Measurements from ENCODE around the gene UBE3B. TPM values are rescaled to one million over a fixed set of nuclear protein-coding genes. Genes with fewer than 3 reads are reported as not detected.

Gene UBE3B
- total RNA-seq, 1 donor from 2014 or later = 21.4 TPM

DNA sequence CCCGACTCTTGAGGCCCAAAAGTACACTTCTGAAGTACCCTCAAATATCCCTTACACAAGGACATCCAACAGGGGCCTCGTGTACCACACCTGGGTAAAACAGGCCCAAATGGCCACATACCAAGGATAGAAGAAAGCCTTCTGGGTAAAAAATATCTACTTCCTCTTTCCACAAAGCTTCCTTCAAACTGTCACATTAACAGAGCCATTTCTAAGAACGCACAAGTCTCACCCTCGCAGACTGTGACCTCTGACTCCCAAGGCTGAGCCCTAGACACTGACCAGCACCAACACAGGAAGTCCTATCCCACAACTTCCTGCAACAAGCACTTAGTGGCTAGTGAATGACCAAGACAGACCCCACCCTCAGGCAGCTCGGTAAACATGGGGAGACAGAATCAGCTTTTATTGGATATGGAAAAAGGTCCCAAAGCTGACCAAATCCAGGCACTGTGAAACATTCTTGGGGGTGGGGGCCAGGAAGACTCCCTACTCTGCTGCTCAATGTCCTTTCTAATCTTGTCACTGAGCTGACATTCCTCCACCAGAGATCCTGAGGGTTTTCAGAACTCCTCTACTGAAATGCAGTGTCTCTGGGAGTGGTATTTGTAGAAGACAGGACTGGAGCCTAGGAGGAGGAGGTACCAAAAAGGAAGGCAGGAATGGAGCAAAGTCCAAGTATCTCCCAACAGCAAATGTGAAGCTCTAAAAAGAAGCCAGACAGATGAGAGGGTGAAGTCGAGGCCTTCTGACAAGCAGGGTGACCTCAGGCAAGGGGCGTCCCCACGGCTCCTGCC is 16.2 kb upstream of the UBE3B start:
- Histone ChIP-seq H3K9me3 (ENCODE audit: control insufficient read depth in 3 of 3, low read length in 3 of 3) (no peaks in the 10 kb centered on the region), H3K9ac (ENCODE audit: low read depth in 1 of 3, low read length in 3 of 3) (peak overlapping the region; percentile 25 to 77 (median 40)), H3K4me1 (ENCODE audit: control insufficient read depth in 3 of 3, insufficient read depth in 3 of 3, low read length in 3 of 3) (peaks cover 65 to 70% (median 68%) of the 10 kb centered on the region in 3 donors), H3K36me3 (ENCODE audit: control insufficient read depth in 3 of 3, insufficient read depth in 3 of 3, low read length in 3 of 3) (peaks cover 21 to 34% (median 23%) of the 10 kb centered on the region in 3 donors), H3K27me3 (ENCODE audit: control insufficient read depth in 3 of 3, insufficient read depth in 3 of 3, low read length in 3 of 3) (no peaks in the 10 kb centered on the region), H3K27ac (ENCODE audit: low read depth, low read length) (peak overlapping the region; percentile 93), H3K4me3 (ENCODE audit: low read length in 3 of 3) (no peak overlapping the region)

DNA sequence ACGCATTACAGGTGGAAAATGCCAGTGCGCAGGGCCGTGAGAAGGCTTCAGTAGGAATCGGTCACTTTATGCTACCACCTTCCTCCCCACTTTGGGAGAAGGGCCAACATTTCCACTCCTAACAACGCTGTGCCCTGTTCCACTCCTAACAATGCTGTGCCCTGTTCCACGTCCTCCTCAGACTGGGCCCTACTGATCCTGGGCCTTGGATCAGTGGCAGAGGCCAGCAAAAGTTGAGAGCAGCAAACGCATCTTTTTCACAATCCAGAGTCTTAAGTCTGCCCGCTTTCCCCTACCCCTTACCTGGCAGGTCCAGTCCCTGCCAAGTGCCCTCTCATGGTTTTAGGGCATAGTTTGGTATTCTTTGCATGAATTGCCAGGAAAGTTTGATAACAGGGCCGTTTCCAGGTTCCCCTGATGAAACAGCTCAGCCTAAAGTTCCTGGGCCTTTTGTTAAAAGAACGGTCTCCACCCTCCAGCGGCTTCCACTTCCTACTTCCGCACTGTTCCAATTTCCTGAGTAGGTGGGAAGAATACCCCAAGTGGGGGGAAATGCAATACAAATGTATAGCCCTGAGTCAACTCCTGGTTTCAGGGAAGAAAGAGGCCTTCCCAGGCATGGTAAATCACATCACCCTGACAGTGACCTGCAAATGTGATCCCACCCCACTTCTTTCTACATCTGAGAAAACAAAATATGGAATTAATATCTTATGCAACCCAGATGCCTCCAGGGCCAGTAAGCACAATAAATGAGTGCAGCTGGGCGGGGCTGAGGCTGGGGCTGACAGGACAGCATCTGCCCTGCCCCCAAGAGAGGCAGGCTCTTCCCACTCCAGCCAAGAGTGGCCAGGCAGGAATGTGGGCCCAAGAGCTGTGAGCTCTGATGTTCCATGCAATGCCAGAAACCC is 15.3 kb upstream of the UBE3B start:
- Histone ChIP-seq H3K4me3 (ENCODE audit: low read length in 3 of 3) (no peak overlapping the region), H3K36me3 (ENCODE audit: control insufficient read depth in 3 of 3, insufficient read depth in 3 of 3, low read length in 3 of 3) (peaks cover 16 to 25% (median 19%) of the 10 kb centered on the region in 3 donors), H3K27ac (ENCODE audit: low read depth, low read length) (peak overlapping the region; percentile 93), H3K27me3 (ENCODE audit: control insufficient read depth in 3 of 3, insufficient read depth in 3 of 3, low read length in 3 of 3) (no peaks in the 10 kb centered on the region), H3K9ac (ENCODE audit: low read depth in 1 of 3, low read length in 3 of 3) (peak overlapping the region; percentile 48 to 77 (median 57)), H3K9me3 (ENCODE audit: control insufficient read depth in 3 of 3, low read length in 3 of 3) (no peaks in the 10 kb centered on the region), H3K4me1 (ENCODE audit: control insufficient read depth in 3 of 3, insufficient read depth in 3 of 3, low read length in 3 of 3) (peaks cover 74 to 78% (median 76%) of the 10 kb centered on the region in 3 donors)

DNA sequence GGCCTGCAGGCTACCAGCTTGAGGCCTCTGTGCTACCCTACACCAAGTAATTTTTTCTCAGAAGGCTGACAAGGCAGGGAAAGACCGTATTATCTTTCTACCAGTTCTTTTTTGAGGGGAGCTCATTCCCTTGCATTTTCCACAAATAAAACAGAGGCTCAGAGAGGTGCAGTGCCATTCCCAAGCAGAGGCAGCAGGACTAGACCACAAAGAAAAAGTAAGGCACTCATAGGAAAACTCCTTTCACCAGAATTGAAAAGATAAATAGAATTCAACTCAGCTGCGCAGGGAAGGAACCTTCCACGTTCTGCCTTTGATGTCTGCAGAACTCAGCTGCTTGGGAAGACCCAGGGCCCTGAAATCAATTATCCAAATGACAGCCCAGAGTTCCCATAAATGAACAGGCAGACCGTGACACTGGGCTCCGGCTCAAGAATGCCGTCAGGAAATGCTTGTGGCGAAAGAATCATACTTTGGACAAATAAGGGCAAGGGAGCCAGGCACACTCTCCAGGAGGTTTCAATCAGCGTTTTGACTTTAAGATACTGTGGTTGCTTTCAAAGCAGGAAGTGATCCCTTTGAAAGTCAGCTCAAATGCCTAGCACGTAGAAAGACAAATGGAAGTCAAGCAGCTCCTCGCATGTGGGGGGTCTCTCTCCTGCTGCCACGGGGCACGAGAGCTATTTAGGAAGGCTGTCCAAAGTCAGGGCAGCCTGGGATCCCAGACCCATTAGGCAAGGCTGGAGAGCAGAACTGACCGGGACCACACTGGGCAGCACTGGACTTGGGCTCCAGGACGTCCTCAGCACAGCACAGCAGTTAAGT is 14.4 kb upstream of the UBE3B start:
- no peaks in the 10 kb centered on the region for H3K9me3 ChIP-seq (ENCODE audit: control insufficient read depth in 3 of 3, low read length in 3 of 3)
- peak overlapping the region; percentile 54 to 79 (median 77) for H3K9ac ChIP-seq (ENCODE audit: low read depth in 1 of 3, low read length in 3 of 3)
- H3K27ac ChIP-seq (ENCODE audit: low read depth, low read length) = peak overlapping the region; percentile 93
- peaks cover 82 to 86% (median 83%) of the 10 kb centered on the region in 3 donors for H3K4me1 ChIP-seq (ENCODE audit: control insufficient read depth in 3 of 3, insufficient read depth in 3 of 3, low read length in 3 of 3)
- H3K36me3 ChIP-seq (ENCODE audit: control insufficient read depth in 3 of 3, insufficient read depth in 3 of 3, low read length in 3 of 3) = peaks cover 15 to 17% (median 17%) of the 10 kb centered on the region in 3 donors
- peak overlapping the region; percentile 23 to 65 (median 49) for H3K4me3 ChIP-seq (ENCODE audit: low read length in 3 of 3)
- no peaks in the 10 kb centered on the region for H3K27me3 ChIP-seq (ENCODE audit: control insufficient read depth in 3 of 3, insufficient read depth in 3 of 3, low read length in 3 of 3)

DNA sequence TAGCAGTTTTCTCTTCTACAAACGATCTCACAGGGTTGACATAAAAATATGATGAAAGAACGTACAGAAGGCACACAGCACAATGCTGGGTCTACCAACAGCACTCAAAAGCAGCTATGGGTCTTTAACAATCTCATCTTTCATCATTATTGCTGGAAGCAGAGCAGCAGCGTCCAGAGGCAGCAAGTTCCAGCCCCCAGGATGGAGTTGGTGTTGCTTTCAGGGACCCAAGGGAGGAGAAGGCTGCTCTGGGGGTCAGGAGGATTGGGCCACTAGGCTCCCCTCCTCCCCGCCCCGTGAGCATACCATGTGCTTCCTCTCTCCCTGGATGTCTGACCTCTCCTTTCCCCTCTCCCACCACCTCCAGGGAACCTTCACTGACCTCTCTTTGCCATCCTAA is 13.7 kb upstream of the UBE3B start:
- no peaks in the 10 kb centered on the region for H3K27me3 ChIP-seq (ENCODE audit: control insufficient read depth in 3 of 3, insufficient read depth in 3 of 3, low read length in 3 of 3)
- H3K4me1 ChIP-seq (ENCODE audit: control insufficient read depth in 3 of 3, insufficient read depth in 3 of 3, low read length in 3 of 3) = peaks cover 80 to 86% (median 82%) of the 10 kb centered on the region in 3 donors
- H3K4me3 ChIP-seq (ENCODE audit: low read length in 3 of 3) = peak overlapping the region; percentile 23 to 65 (median 49)

DNA sequence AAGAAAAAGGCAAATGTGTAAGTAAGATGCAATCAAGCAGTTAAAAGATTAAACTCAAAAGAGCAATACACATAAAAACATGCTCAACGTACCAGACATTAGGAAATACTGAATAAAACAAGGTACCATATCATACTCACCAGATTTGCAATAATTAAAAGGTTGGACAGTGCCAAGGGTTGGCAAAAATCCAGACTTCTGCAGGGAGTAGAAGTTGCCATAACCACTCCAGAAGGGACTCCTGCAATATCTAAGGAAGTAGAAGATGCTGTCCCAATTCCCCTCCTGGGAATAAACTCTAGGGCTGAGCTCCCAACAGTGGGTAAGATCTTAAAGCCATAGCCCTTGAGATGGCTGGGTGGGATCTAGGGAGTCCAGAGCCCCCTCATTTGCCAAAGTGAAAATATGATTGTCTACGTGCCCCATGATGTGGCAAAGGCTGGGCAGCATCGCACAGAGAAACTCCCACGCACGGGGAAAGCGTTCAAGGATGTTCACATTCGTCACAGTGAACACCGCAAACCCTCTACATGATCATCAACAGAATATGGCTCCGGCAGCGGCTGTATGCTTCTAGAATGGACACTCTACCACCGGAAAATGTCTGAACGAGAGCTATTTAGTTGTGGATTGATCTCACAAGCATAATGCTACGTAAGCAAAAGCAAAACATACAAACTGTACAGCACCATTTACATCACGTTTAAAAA is 12.6 kb upstream of the UBE3B start:
- H3K9me3 ChIP-seq (ENCODE audit: control insufficient read depth in 3 of 3, low read length in 3 of 3) = no peaks in the 10 kb centered on the region
- no peak overlapping the region for H3K4me3 ChIP-seq (ENCODE audit: low read length in 3 of 3)
- peak overlapping the region; percentile 93 for H3K27ac ChIP-seq (ENCODE audit: low read depth, low read length)
- H3K4me1 ChIP-seq (ENCODE audit: control insufficient read depth in 3 of 3, insufficient read depth in 3 of 3, low read length in 3 of 3) = peaks cover 80 to 84% (median 81%) of the 10 kb centered on the region in 3 donors
- no peak overlapping the region for H3K9ac ChIP-seq (ENCODE audit: low read depth in 1 of 3, low read length in 3 of 3)
- H3K27me3 ChIP-seq (ENCODE audit: control insufficient read depth in 3 of 3, insufficient read depth in 3 of 3, low read length in 3 of 3) = no peaks in the 10 kb centered on the region
- peaks cover 17 to 24% (median 19%) of the 10 kb centered on the region in 3 donors for H3K36me3 ChIP-seq (ENCODE audit: control insufficient read depth in 3 of 3, insufficient read depth in 3 of 3, low read length in 3 of 3)

More for the DNA sequence above, 13.7 kb upstream of the UBE3B start:
- peak overlapping the region; percentile 93 for H3K27ac ChIP-seq (ENCODE audit: low read depth, low read length)
- no peaks in the 10 kb centered on the region for H3K9me3 ChIP-seq (ENCODE audit: control insufficient read depth in 3 of 3, low read length in 3 of 3)
- peak overlapping the region; percentile 54 to 79 (median 77) for H3K9ac ChIP-seq (ENCODE audit: low read depth in 1 of 3, low read length in 3 of 3)
- H3K36me3 ChIP-seq (ENCODE audit: control insufficient read depth in 3 of 3, insufficient read depth in 3 of 3, low read length in 3 of 3) = peaks cover 12 to 18% (median 16%) of the 10 kb centered on the region in 3 donors

DNA sequence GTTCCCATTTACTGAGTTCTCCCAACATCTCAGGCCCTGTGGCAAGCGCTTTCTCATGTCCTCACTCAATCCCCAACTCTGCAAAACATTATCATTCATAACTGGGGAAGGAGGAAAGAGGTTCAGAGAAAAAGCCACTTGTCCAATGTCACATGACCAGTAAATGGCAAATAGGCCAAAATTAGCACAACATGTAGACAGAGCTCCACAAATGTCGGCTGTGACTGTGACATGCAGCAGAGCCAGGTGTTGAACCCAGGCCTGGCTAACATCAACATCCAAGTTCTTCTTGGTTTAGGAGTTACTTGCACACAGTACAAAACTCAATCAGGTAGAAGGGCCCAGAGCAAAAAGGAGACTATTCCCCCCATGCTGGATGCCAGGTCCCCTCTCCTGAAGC is 11.1 kb upstream of the UBE3B start:
- Histone ChIP-seq H3K36me3 (ENCODE audit: control insufficient read depth in 3 of 3, insufficient read depth in 3 of 3, low read length in 3 of 3) (peaks cover 11 to 24% (median 15%) of the 10 kb centered on the region in 3 donors), H3K4me1 (ENCODE audit: control insufficient read depth in 3 of 3, insufficient read depth in 3 of 3, low read length in 3 of 3) (peaks cover 66 to 71% (median 69%) of the 10 kb centered on the region in 3 donors), H3K9me3 (ENCODE audit: control insufficient read depth in 3 of 3, low read length in 3 of 3) (no peaks in the 10 kb centered on the region), H3K27ac (ENCODE audit: low read depth, low read length) (no peak overlapping the region), H3K4me3 (ENCODE audit: low read length in 3 of 3) (peak overlapping the region in 1 of 3 donors; percentile 4), H3K27me3 (ENCODE audit: control insufficient read depth in 3 of 3, insufficient read depth in 3 of 3, low read length in 3 of 3) (no peaks in the 10 kb centered on the region), H3K9ac (ENCODE audit: low read depth in 1 of 3, low read length in 3 of 3) (peak overlapping the region in 1 of 3 donors; percentile 27)

DNA sequence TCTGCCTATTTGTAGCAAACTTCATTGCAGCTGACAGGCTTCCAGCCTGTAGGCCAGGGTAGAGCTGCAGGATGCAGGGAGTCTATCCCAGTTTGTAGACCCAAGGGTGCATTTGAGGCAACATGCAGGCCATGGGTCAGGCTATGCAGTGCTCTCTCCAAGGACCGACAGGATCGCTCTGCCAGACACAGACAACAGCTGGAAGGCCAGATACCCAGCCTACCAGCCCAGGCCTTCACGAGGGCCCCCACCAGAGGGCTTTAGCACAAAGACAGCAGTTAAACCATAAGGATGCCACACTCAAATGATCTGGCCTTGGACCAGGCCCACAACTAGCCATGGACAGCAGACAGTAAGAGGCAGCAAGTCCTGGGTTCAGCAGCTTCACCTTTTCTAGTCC is 10.6 kb upstream of the UBE3B start:
- H3K9ac ChIP-seq (ENCODE audit: low read depth in 1 of 3, low read length in 3 of 3) = peak overlapping the region in 2 of 3 donors; percentile 27 to 51
- peaks cover 61 to 66% (median 63%) of the 10 kb centered on the region in 3 donors for H3K4me1 ChIP-seq (ENCODE audit: control insufficient read depth in 3 of 3, insufficient read depth in 3 of 3, low read length in 3 of 3)
- peaks cover 11 to 24% (median 15%) of the 10 kb centered on the region in 3 donors for H3K36me3 ChIP-seq (ENCODE audit: control insufficient read depth in 3 of 3, insufficient read depth in 3 of 3, low read length in 3 of 3)
- H3K27ac ChIP-seq (ENCODE audit: low read depth, low read length) = peak overlapping the region; percentile 6
- H3K9me3 ChIP-seq (ENCODE audit: control insufficient read depth in 3 of 3, low read length in 3 of 3) = no peaks in the 10 kb centered on the region
- no peaks in the 10 kb centered on the region for H3K27me3 ChIP-seq (ENCODE audit: control insufficient read depth in 3 of 3, insufficient read depth in 3 of 3, low read length in 3 of 3)
- no peak overlapping the region for H3K4me3 ChIP-seq (ENCODE audit: low read length in 3 of 3)

DNA sequence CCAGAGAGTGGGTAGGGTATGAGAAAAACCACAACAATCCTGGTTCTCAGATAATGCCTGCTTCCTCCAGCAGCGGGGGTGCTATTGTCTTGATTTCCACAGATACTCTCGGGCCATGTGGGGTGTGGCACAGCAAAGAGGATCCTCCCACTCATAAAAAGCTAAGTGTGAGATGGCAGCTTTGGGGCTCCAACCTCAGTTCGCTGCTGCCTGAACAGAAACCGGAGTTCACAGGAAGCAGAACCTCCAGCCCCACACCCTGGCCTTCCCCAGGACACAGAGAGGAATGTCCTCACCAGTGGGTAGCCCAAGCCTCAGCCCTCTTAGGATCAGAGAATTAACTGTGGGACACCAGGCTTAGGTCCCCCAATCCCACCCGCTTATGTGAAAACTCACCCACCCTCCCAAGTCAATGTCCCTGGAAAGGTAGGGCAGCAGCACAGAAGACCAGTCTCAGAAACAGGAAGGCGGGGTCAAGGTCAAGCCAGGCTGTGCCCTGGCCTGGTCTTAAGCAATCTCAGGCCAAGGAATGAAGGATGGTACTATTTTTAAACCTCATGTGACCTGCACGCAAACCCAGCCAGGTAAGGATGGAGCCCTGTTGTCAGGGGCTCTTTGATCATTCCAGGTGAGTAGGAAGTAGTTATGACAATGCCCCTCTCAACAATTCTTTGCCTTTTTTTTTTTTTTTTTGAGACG is 9.3 kb upstream of the UBE3B start:
- Histone ChIP-seq H3K27ac (ENCODE audit: low read depth, low read length) (no peak overlapping the region), H3K4me3 (ENCODE audit: low read length in 3 of 3) (peak overlapping the region in 1 of 3 donors; percentile 32), H3K36me3 (ENCODE audit: control insufficient read depth in 3 of 3, insufficient read depth in 3 of 3, low read length in 3 of 3) (peaks cover 11 to 24% (median 15%) of the 10 kb centered on the region in 3 donors), H3K27me3 (ENCODE audit: control insufficient read depth in 3 of 3, insufficient read depth in 3 of 3, low read length in 3 of 3) (no peaks in the 10 kb centered on the region), H3K9ac (ENCODE audit: low read depth in 1 of 3, low read length in 3 of 3) (peak overlapping the region in 1 of 3 donors; percentile 43), H3K9me3 (ENCODE audit: control insufficient read depth in 3 of 3, low read length in 3 of 3) (no peaks in the 10 kb centered on the region), H3K4me1 (ENCODE audit: control insufficient read depth in 3 of 3, insufficient read depth in 3 of 3, low read length in 3 of 3) (peaks cover 48 to 54% (median 53%) of the 10 kb centered on the region in 3 donors)
